ENCODE measurements around the gene CCSER1.
"Not testable (repeated sequence)": the region's sequence is repeated elsewhere in the genome, so short reads cannot be mapped to it uniquely, and the experiment has no call there.

The CCSER1 gene

GRCh38 chr4:91359041-91360031, 1232.1 kb downstream of the CCSER1 start:
- no peak for DNase-seq (ENCODE audit: low read depth in 3 of 3)

GRCh38 chr4:91362125-91362524, 1234.9 kb downstream of the CCSER1 start:
- no peak for DNase-seq (ENCODE audit: low read depth in 3 of 3)

- DNase-seq (ENCODE audit: low read depth in 3 of 3): no peak
These were observed 1239.4 kb downstream of the CCSER1 start for GRCh38 chr4:91366554-91366953.

- no peak for DNase-seq (ENCODE audit: low read depth in 3 of 3)
These were observed 1241.9 kb downstream of the CCSER1 start for GRCh38 chr4:91369116-91369515.

GRCh38 chr4:91373546-91373945, 1246.4 kb downstream of the CCSER1 start:
- DNase-seq (ENCODE audit: low read depth in 3 of 3): no peak

DNA sequence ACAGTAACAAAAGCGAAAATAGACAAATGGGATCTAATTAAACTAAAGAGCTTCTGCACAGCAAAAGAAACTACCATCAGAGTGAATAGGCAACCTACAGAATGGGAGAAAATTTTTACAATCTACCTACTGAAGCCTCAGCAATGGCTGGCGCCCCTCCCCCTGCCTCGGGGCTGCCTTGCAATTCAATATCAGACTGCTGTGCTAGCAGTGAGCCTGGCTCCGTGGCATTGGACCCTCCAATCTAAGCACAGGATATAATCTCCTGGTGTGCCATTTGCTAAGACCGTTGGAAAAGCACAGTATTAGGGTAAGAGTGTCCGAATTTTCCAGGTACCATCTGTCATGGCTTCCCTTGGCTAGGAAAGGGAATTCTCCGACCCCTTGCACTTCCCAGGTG, 1278.2 kb downstream of the CCSER1 start:
- DNase-seq (ENCODE audit: low read depth in 3 of 3): not testable (repeated sequence)

DNA sequence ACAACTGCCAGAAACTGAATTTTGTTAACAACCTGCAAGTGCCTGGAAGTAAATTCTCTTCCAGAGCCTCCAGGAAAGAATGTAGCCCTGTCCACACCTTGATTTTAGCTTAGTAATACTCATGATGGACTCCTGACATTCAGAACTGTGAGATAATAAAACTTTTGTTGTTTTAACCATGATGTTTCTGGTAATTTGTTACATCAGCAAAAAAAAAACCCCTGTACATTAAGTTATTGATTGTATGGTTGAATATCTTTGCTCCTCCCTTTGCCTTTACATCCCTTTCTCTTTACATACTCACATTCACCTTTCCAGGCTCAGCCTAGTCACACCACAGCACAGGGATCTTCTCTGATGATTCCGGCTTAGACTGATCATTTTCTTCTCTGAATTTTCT, 1294.8 kb downstream of the CCSER1 start:
- DNase-seq (ENCODE audit: low read depth in 3 of 3): no peak

DNA sequence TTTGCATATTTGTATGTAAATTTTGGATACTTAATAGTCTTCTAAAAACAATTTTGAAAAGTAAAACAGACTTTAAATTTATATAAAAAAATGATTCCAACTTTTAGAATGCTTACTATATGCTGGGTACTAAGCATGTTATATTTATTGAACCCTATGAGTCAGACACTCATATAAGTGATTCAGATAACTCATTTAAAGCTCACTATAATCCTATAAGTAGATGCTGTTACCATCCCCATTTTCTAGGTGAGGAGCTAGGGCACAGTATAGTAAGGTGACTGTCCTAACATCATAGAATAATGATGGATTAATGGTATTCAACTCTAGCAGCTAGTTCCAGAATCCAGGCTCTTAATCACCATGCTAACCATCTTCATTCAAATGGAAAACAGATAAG, 1299.5 kb downstream of the CCSER1 start:
- no peak for DNase-seq (ENCODE audit: low read depth in 3 of 3)

DNA sequence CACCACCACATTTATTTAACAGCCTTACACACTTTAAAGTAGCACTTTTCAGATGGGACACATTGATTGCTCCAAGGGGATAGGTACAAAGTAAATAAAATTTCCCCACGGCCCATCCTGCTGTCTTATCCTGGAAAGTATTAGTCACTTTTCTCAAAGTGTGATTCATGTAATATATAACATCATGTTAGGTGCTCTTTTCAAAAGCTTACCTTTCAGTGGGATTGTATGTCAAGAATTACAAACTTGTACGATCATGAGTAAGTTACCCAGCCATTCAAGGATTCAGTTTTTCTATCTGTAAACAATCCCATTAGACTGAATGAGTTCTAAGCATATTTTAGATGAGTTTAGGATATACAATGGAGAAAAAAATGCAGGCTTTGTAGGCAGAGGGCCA, 1300.0 kb downstream of the CCSER1 start:
- no peak for DNase-seq (ENCODE audit: low read depth in 3 of 3)

DNA sequence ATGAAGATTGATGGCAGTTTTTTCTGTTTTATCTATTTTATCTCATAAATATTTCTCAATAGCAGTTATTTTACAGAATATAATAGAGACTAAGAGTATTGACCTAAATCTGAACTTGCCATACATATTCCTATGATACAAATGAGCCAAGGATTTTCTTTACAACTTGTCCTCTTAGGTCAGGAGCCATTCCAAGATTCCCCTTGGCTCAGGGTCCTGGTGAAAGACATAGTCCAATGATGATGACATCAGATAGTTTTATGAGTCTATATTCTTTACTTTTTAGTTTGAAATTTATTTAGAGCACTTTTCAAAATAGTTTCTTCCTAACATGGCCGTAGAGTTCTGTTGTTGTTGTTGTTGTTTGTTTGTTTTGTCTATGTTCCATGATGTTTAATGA, 1307.4 kb downstream of the CCSER1 start:
- DNase-seq (ENCODE audit: low read depth in 3 of 3): no peak

GRCh38 chr4:91436556-91436955, 1309.4 kb downstream of the CCSER1 start:
- no peak for DNase-seq (ENCODE audit: low read depth in 3 of 3)

GRCh38 chr4:91447168-91447567, 1320.0 kb downstream of the CCSER1 start:
- DNase-seq (ENCODE audit: low read depth in 3 of 3): no peak

GRCh38 chr4:91448668-91449330, 1321.6 kb downstream of the CCSER1 start:
- DNase-seq (ENCODE audit: low read depth in 3 of 3): no peak

GRCh38 chr4:91454111-91454510, 1326.9 kb downstream of the CCSER1 start:
- no peak for DNase-seq (ENCODE audit: low read depth in 3 of 3)

- DNase-seq (ENCODE audit: low read depth in 3 of 3): not testable (repeated sequence)
These were observed 1335.4 kb downstream of the CCSER1 start for GRCh38 chr4:91462566-91462965.

- no peak for DNase-seq (ENCODE audit: low read depth in 3 of 3)
These were observed 1343.5 kb downstream of the CCSER1 start for GRCh38 chr4:91470671-91471070.

DNA sequence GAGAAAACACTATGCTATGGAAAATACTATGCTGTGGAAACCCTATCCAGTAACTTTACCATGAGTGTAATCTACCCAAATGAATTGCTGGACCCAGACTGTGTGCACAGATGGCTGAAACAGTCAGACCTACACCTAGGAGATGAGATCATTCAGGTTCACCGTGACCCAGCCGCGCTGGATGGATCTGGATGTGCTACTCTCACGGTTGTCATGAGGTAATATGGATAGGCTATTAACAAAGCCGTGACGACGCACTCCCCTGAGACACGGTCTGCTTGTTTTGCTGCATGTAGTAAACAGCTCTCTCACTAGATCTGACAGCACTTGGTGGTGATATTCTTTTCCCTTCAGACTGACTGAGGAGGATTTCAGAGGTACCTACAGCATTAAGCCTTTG, 1344.1 kb downstream of the CCSER1 start:
- DNase-seq (ENCODE audit: low read depth in 3 of 3): no peak

GRCh38 chr4:91472046-91472445, 1344.9 kb downstream of the CCSER1 start:
- DNase-seq (ENCODE audit: low read depth in 3 of 3): no peak

GRCh38 chr4:91485415-91485814, 1358.2 kb downstream of the CCSER1 start:
- no peak for DNase-seq (ENCODE audit: low read depth in 3 of 3)

DNA sequence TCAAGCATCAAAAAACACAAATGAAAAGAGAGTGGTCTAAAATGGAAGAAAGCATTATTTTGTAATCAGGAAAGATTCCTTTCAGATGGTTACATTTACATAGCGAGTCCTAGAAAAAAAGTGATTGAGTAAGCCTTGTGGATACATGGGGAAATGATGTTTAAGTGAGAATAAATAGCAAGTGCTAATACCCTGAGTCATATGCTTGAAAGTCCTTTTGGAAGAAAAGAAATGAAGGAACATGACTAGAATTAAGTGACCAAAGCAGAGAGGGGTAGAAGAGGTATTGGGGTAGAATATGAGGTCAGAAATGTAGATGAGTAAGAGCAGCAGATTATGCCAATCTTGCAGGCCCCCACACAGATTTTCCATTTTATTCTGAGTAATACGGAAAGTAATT, 1361.8 kb downstream of the CCSER1 start:
- no peak for DNase-seq (ENCODE audit: low read depth in 3 of 3)

DNA sequence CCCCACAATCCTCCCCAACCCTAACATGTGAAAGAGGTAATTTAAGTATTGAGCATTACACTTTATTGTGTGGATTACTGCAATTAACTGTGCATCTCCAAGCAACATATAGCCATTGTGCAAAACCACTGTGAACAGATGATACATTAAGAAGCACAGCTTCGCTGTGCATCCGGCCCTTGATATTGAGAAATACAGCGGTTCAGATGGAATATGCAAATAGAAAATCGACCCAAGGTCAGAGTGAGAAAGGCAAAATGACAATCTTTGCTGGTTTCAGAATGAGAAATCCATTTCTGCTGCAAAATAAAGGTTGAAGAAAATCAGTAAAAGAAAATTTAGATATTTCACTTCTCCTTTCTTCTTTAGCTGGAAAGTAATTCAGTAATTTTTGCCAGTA, 1370.7 kb downstream of the CCSER1 start:
- no peak for DNase-seq (ENCODE audit: low read depth in 3 of 3)

DNA sequence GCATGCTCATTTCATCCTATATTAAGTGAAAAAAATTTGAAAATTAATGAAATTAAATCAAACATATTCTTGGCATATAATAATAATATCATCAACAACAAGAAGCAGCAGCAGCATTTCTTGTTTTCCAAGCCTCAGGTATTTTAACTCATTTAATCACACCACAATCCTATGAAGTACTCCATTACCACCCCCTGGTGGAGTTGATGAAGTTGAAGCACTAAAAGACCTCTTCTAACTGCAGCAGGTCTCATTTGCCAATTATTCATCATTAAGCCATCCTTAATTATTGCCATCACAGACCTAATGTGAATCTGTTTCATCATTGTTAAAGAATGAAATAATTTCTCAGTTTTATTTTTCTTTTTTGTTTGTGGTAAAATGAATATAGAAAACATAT, 1375.2 kb downstream of the CCSER1 start:
- no peak for DNase-seq (ENCODE audit: low read depth in 3 of 3)

DNA sequence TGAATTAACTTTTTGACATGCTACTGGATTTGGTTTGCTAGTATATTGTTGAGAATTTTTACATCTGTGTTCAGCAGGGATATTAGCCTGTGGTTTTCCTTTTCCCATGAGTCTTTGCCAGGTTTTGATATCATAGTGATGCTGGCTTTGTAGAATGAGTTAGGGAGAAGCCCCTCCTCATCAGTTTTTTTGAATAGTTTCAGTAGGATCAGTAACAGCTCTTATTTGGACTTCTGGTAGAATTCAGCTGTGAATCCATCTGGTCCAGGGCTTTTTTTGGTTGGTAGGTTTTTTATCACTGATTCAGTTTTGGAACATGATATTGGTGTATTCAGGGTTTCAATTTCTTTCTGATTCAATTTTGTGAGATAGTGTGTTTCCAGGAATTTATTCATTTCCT, 1386.1 kb downstream of the CCSER1 start:
- no peak for DNase-seq (ENCODE audit: low read depth in 3 of 3)

All from stimulated activated CD4-positive, alpha-beta T cell treated with anti-CD3 and anti-CD28 coated beads, TNF-alpha, amount 100 ng/mL, for 4 hours (primary cell).